Measurements from ENCODE around the gene RFPL2.

Gene RFPL2

DNA sequence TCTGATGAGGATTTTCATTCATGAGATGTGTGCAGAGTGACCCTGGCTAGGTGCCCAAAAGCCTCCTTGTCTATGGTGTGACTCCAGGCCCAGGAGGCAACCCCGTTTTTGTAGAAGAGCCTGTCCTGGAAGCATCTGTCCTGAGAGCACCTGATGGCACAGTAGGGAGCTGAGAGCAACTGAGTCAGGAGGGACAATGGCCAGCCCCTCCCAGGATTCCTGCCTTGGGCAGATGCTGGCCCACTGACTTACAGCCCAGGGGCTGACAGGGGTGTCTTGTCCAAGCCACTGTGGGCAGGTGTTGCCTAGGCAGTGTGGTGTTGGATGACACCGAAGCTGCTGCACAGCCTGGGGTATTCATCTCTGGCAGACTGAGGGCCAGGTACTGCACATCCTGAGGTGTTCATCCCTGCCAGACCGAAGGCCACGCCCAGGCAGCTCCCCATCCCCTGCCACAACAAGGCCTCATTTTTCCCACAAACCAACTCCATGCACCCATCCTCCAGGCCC is 3.2 kb upstream of the RFPL2 start:
- DNase-seq (ENCODE audit: insufficient read length, low spot score): no peak
- no peak for FAIRE-seq
- TF ChIP-seq POLR2A (IDR thresholded peaks at IDR 0.05; ENCODE audit: low read depth, low read length): no peak
- no peak for TF ChIP-seq SPI1 (IDR thresholded peaks at IDR 0.05; ENCODE audit: low read depth, low read length)
- no peak for TF ChIP-seq PAX5 (IDR thresholded peaks at IDR 0.05; ENCODE audit: insufficient read depth, low read length, severe bottlenecking)

DNA sequence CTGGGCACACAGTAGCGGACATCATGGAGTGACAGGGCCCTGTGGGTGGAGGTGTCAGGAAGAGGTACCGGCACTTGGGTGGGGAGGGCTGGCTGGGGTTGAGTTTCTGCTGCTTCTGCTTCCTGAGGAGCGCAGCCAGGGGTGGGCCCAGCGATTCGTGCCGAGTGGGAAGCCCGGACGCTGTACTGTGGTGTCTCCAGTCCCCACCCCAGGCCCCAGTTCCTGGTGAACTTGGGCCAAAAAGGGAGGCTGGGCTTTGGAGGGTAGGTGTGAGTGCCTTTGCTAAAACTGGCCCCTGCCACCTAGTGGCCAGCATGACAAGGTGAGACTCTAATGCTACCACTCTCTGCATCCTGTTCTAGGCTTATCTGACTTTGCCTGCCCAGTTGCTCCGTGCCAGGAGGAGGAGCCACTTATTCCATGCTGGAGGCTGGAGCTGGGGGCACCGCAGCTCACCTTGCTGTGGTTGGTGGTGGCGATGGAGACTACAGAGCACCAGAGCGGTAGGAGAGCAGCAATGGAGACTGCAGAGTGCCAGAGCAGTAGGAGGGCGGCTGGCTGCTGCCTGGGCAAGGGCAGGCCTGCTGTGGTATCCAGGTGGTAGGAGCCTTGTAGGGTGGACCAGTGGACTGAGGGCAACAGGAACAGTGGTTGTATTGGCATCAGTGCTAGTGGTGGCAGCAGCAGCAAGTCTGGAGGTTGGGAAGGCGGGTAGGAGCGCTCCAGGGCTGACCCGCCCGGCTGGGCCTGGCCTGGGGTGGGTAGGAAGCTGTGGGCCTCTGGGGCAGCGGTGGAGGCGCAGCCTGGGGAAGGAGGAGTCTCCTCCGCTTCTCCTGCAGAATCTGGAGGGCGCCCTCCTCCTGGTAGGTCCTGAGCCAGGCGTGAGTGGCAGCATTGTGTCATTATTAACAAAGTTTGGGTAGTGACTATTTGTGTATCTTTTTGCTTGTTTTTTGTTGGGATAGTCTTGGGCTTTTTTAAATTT is 2.2 kb upstream of the RFPL2 start:
- no peak for TF ChIP-seq TAF1 (IDR thresholded peaks at IDR 0.05; ENCODE audit: low read depth, low read length)
- no peak for TF ChIP-seq SPI1 (IDR thresholded peaks at IDR 0.05; ENCODE audit: low read depth, low read length)
- TF ChIP-seq POLR2AphosphoS5 (IDR thresholded peaks at IDR 0.05; ENCODE audit: low read depth, low read length): no peak
- TF ChIP-seq POU2F2 (IDR thresholded peaks at IDR 0.05; ENCODE audit: low read depth, low read length): no peak
- TF ChIP-seq PAX5 (IDR thresholded peaks at IDR 0.05; ENCODE audit: insufficient read depth, low read length, severe bottlenecking): no peak
- TF ChIP-seq POLR2A (IDR thresholded peaks at IDR 0.05; ENCODE audit: low read depth, low read length): no peak
- DNase-seq (ENCODE audit: insufficient read length, low spot score) (no peak), FAIRE-seq (peak; percentile 72)

DNA sequence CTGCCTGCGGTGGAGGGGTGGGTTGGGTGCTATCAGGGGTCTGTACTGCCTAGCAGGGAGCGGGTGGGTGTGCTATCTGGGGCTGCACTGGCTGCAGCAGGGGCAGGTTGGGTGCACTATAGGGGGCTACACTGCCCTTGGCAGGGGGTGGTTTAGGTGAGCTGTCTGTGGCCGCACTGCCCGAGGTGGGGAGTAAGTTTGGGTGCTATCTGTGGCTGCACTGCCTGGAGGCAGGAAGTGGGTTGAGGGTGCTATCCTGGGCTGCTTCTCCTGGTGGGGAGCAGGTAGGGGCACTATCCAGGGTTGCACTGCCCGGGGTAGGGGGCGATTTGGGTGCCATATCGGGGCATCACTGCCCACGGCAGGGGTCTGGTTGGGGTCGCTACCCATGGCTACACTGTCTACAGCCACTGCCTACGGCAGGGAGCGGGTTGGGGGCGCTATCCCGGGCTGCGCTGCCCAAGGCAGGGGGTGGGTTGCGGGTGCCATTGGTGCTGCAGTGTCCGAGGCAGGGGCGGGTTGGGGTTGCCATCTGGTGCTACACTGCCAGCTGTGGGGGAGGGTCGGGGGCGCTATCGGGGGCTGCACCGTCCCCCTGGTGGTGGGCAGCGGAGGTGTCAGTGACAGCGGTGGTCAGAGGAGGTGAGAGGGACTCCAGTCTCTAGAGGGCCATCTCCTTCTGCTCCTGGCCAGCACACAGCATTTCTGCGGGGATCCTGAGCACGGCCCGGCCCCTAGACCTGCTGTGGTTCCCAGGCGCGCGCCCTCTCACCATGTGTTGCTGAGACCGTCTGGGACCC is 1.3 kb upstream of the RFPL2 start:
- FAIRE-seq: no peak
- no peak for DNase-seq (ENCODE audit: insufficient read length, low spot score)
- TF ChIP-seq POLR2A (IDR thresholded peaks at IDR 0.05; ENCODE audit: low read depth, low read length) (no peak), PAX5 (IDR thresholded peaks at IDR 0.05; ENCODE audit: insufficient read depth, low read length, severe bottlenecking) (no peak), TAF1 (IDR thresholded peaks at IDR 0.05; ENCODE audit: low read depth, low read length) (no peak), POLR2AphosphoS5 (IDR thresholded peaks at IDR 0.05; ENCODE audit: low read depth, low read length) (no peak), SPI1 (IDR thresholded peaks at IDR 0.05; ENCODE audit: low read depth, low read length) (no peak), POU2F2 (IDR thresholded peaks at IDR 0.05; ENCODE audit: low read depth, low read length) (no peak)

- TF ChIP-seq TAF1 (IDR thresholded peaks at IDR 0.05; ENCODE audit: low read depth, low read length): no peak
- no peak for TF ChIP-seq PAX5 (IDR thresholded peaks at IDR 0.05; ENCODE audit: insufficient read depth, low read length, severe bottlenecking)
- no peak for TF ChIP-seq POU2F2 (IDR thresholded peaks at IDR 0.05; ENCODE audit: low read depth, low read length)
- TF ChIP-seq POLR2A (IDR thresholded peaks at IDR 0.05; ENCODE audit: low read depth, low read length): no peak
- no peak for TF ChIP-seq POLR2AphosphoS5 (IDR thresholded peaks at IDR 0.05; ENCODE audit: low read depth, low read length)
- TF ChIP-seq SPI1 (IDR thresholded peaks at IDR 0.05; ENCODE audit: low read depth, low read length): no peak
- DNase-seq (ENCODE audit: insufficient read length, low spot score): no peak
- no peak for FAIRE-seq
Observed at GRCh38 chr22:32204040-32204855, 625 bp downstream of the RFPL2 start.

DNA sequence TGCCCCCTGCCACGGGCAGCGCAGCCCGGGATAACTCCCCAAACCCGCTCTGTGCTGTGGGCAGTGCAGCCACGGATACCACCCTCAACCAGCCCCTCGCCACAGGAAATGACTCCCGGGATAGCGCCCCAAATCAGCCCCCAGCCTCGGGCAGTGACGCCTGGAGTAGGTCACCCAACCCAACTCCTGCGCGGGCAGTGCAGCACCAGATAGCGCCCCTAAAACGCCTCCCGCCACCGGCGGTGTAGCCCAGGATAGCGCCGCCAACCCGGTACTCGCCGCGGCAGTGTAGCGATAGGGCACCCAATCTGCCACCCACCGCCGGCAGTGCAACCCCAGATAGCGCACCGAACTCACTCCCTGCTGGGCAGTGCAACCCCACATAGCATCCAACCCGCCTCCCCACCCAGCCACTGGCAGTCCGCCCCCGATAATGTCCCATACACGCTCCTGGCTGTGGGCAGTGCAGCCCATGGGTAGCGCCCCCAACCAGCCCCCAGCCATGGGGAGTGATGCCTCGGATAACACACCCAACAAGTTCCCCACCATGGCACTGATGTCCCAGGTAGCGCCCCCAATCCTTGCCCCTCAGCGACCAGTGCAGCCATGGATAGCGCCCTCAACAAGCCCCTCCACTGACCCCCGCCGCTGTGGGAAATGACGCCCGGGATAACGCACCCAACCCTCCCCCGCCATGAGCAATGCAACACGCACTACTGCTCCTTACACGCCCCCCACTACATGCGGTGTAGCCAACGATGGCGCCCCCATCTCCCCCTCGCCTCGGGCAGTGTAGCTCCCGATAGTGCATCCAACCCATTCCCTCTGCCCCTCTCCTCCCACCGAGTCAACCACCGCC is 1.5 kb downstream of the RFPL2 start:
- FAIRE-seq: no peak
- TF ChIP-seq PAX5 (IDR thresholded peaks at IDR 0.05; ENCODE audit: insufficient read depth, low read length, severe bottlenecking) (no peak), POU2F2 (IDR thresholded peaks at IDR 0.05; ENCODE audit: low read depth, low read length) (no peak)
- no peak for DNase-seq (ENCODE audit: insufficient read length, low spot score)

DNA sequence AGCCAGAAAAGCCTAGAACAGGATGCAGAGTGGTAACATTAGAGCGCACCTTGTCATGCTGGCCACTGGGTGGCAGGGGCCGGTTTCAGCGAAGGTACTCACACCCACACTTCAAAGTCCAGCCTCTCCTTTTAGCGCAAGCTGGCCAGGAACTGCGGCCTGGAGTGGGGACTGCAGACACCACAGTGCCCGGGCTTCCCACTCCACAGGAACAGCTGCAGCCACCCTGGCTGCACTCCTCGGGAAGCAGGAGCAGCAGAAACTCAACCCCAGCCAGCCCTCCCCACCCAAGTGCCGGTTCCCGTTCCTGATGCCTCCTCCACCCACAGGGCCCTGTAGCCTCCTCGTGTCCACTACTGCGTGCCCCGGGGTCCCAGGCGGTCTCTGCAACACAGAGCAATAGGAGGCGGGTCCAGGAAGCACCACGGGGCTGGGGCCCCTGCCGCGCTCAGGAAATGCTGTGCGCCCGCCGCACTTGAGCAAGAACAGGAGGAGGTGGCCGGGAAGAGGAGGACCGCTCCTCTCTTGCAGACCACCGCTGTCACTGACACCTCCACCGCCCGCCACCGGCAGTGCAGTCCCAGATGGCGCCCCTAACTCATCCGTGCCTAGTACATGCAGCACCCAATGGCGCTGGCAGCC is 2.2 kb downstream of the RFPL2 start:
- FAIRE-seq (peak; percentile 89), DNase-seq (ENCODE audit: insufficient read length, low spot score) (no peak)
- no peak for TF ChIP-seq PAX5 (IDR thresholded peaks at IDR 0.05; ENCODE audit: insufficient read depth, low read length, severe bottlenecking)
- TF ChIP-seq POU2F2 (IDR thresholded peaks at IDR 0.05; ENCODE audit: low read depth, low read length): no peak
- no peak for TF ChIP-seq POLR2AphosphoS5 (IDR thresholded peaks at IDR 0.05; ENCODE audit: low read depth, low read length)
- TF ChIP-seq POLR2A (IDR thresholded peaks at IDR 0.05; ENCODE audit: low read depth, low read length): no peak
- TF ChIP-seq SPI1 (IDR thresholded peaks at IDR 0.05; ENCODE audit: low read depth, low read length): no peak
- TF ChIP-seq TAF1 (IDR thresholded peaks at IDR 0.05; ENCODE audit: low read depth, low read length): no peak

GRCh38 chr22:32202161-32202538 is 2.7 kb downstream of the RFPL2 start:
- TF ChIP-seq POU2F2 (IDR thresholded peaks at IDR 0.05; ENCODE audit: low read depth, low read length) (no peak), POLR2A (IDR thresholded peaks at IDR 0.05; ENCODE audit: low read depth, low read length) (no peak), POLR2AphosphoS5 (IDR thresholded peaks at IDR 0.05; ENCODE audit: low read depth, low read length) (no peak), SPI1 (IDR thresholded peaks at IDR 0.05; ENCODE audit: low read depth, low read length) (no peak), PAX5 (IDR thresholded peaks at IDR 0.05; ENCODE audit: insufficient read depth, low read length, severe bottlenecking) (no peak), TAF1 (IDR thresholded peaks at IDR 0.05; ENCODE audit: low read depth, low read length) (no peak)
- FAIRE-seq: no peak
- DNase-seq (ENCODE audit: insufficient read length, low spot score): no peak

GRCh38 chr22:32200752-32201151 is 4.1 kb downstream of the RFPL2 start:
- TF ChIP-seq POLR2A (IDR thresholded peaks at IDR 0.05; ENCODE audit: low read depth, low read length) (no peak), TAF1 (IDR thresholded peaks at IDR 0.05; ENCODE audit: low read depth, low read length) (no peak), SPI1 (IDR thresholded peaks at IDR 0.05; ENCODE audit: low read depth, low read length) (no peak), POU2F2 (IDR thresholded peaks at IDR 0.05; ENCODE audit: low read depth, low read length) (no peak), PAX5 (IDR thresholded peaks at IDR 0.05; ENCODE audit: insufficient read depth, low read length, severe bottlenecking) (no peak), POLR2AphosphoS5 (IDR thresholded peaks at IDR 0.05; ENCODE audit: low read depth, low read length) (no peak)
- FAIRE-seq: no peak
- no peak for DNase-seq (ENCODE audit: insufficient read length, low spot score)
